H1 (cell line): ENCODE measurements around the gene SERPINE2. TPM values are rescaled to one million over a fixed set of nuclear protein-coding genes. Genes with fewer than 3 reads are reported as not detected.

Source experiments
- CTCF ChIA-PET: fragments of 300-600 bp; sonication (Branson Sonifier 250); formaldehyde crosslinking; loops from one replicate; lab custom pipeline; 2021; ENCODE audit not compliant: partially characterized antibody; lab: Charles Lee
- POLR2A ChIA-PET: fragments of 300-600 bp; sonication (Branson Sonifier 250); formaldehyde crosslinking; loops from one replicate; lab custom pipeline; 2021; ENCODE audit warnings: inconsistent platforms; ENCODE audit not compliant: partially characterized antibody; lab: Charles Lee
- DNase-seq, 2 experiments: peaks; one replicate each; pipeline versions ENCODE4 v3.0.0 to v3.0.0-alpha.2; 2010 to 2022; ENCODE audit warnings: low spot score in 2 of 2, low read depth in 1 of 2, mixed read lengths in 1 of 2
- FAIRE-seq: peaks from 2 replicates; lab custom pipeline; 2011; peaks lifted over from hg19 to GRCh38; lab: Jason Lieb, UNC
- H2AFZ ChIP-seq: 2 replicates; pipeline ENCODE4 v1.8.1; 2012; ENCODE audit warnings: low read length, inconsistent platforms
- H2AK5ac ChIP-seq: 2 replicates; pipeline ENCODE4 v1.6.1; 2013; ENCODE audit warnings: low read depth, low read length
- H2BK120ac ChIP-seq: replicated peaks from 2 replicates; pipeline ENCODE3; 2013; ENCODE audit warnings: low read depth, low read length, inconsistent platforms
- H2BK12ac ChIP-seq: 2 replicates; pipeline ENCODE4 v1.6.1; 2013; ENCODE audit warnings: low read depth, low read length
- H2BK15ac ChIP-seq: 2 replicates; pipeline ENCODE4 v1.6.1; 2013; ENCODE audit warnings: low read length
- H2BK20ac ChIP-seq: 2 replicates; pipeline ENCODE4 v1.6.1; 2013; ENCODE audit warnings: low read length
- H2BK5ac ChIP-seq: 2 replicates; pipeline ENCODE4 v1.6.1; 2013; ENCODE audit warnings: low read depth, low read length
- H3K14ac ChIP-seq: 2 replicates; pipeline ENCODE4 v1.6.1; 2013; ENCODE audit warnings: inconsistent platforms; ENCODE audit not compliant: insufficient read length
- H3K18ac ChIP-seq: 2 replicates; pipeline ENCODE4 v1.6.1; 2013; ENCODE audit warnings: low read length; ENCODE audit errors: extremely low read depth
- H3K23ac ChIP-seq: 2 replicates; pipeline ENCODE4 v1.6.1; 2013; ENCODE audit warnings: inconsistent platforms; ENCODE audit not compliant: insufficient read length
- H3K23me2 ChIP-seq: 2 replicates; pipeline ENCODE4 v1.6.1; 2013; ENCODE audit warnings: low read depth, low read length
- H3K27ac ChIP-seq: 2 replicates; pipeline ENCODE4 v1.6.1; 2011; ENCODE audit warnings: low read depth, low read length, inconsistent platforms
- H3K27me3 ChIP-seq, 4 experiments: replicated peaks in 1 of 4; 1 replicate in 1 of 4; 2 replicates in 3 of 4; pipeline versions ENCODE4 v1.6.1 to v1.8.1; 2011 to 2013; ENCODE audit warnings: low read length in 3 of 4, mild to moderate bottlenecking in 3 of 4, inconsistent platforms in 2 of 4, mixed read lengths in 2 of 4, moderate library complexity in 1 of 4; ENCODE audit not compliant: control insufficient read depth in 3 of 4, insufficient read depth in 3 of 4; ENCODE audit errors: extremely low read depth in 1 of 4
- H3K36me3 ChIP-seq, 4 experiments: 2 replicates each; pipeline versions ENCODE4 v1.6.1 to v1.8.1; 2011 to 2013; ENCODE audit warnings: mild to moderate bottlenecking in 4 of 4, low read length in 3 of 4, moderate library complexity in 2 of 4, control low read depth in 1 of 4, inconsistent platforms in 1 of 4; ENCODE audit not compliant: insufficient read depth in 4 of 4, control insufficient read depth in 2 of 4
- H3K4ac ChIP-seq: replicated peaks from 2 replicates; pipeline ENCODE3; 2013; ENCODE audit warnings: low read length, low read depth, mixed read lengths, inconsistent platforms; ENCODE audit not compliant: insufficient read length
- H3K4me1 ChIP-seq, 4 experiments: replicated peaks in 1 of 4; 1 replicate in 1 of 4; 2 replicates in 3 of 4; pipeline versions ENCODE4 v1.6.1 to v1.8.1; 2011 to 2013; ENCODE audit warnings: low read length in 3 of 4, inconsistent platforms in 2 of 4, mixed read lengths in 1 of 4; ENCODE audit not compliant: insufficient read depth in 4 of 4, control insufficient read depth in 3 of 4
- H3K4me2 ChIP-seq, 2 experiments: 2 replicates each; pipeline versions ENCODE4 v1.6.1 to v1.8.1; 2011 to 2013; ENCODE audit warnings: low read depth in 2 of 2, low read length in 2 of 2, control low read depth in 1 of 2, inconsistent platforms in 1 of 2, mild to moderate bottlenecking in 1 of 2; ENCODE audit not compliant: insufficient read depth in 1 of 2
- H3K4me3 ChIP-seq, 4 experiments: fragments of 200-600, 300-600 bp in 1 of 4; sonication (generic), shearing (Covaris generic), sonication (Bioruptor Twin) in 1 of 4; 2 replicates each; pipeline versions ENCODE4 v1.5.1 to v1.8.1; 2011 to 2016; ENCODE audit warnings: low read length in 4 of 4, low read depth in 3 of 4, control low read depth in 2 of 4, inconsistent platforms in 2 of 4, mild to moderate bottlenecking in 2 of 4, mixed read lengths in 1 of 4, moderate library complexity in 1 of 4; ENCODE audit not compliant: insufficient read depth in 2 of 4; ENCODE audit errors: extremely low read depth in 1 of 4
- H3K56ac ChIP-seq: replicated peaks from 2 replicates; pipeline ENCODE3; 2013; ENCODE audit warnings: low read depth, mild to moderate bottlenecking, mixed read lengths, low read length, inconsistent platforms; ENCODE audit not compliant: insufficient read length
- H3K79me1 ChIP-seq: 2 replicates; pipeline ENCODE4 v1.6.1; 2013; ENCODE audit warnings: low read depth, low read length, control low read depth
- H3K79me2 ChIP-seq, 2 experiments: 2 replicates each; pipeline versions ENCODE4 v1.6.1 to v1.8.1; 2012 to 2013; ENCODE audit warnings: low read length in 2 of 2, mild to moderate bottlenecking in 2 of 2, inconsistent platforms in 1 of 2; ENCODE audit not compliant: insufficient read depth in 2 of 2, control insufficient read depth in 1 of 2
- H3K9ac ChIP-seq, 4 experiments: replicated peaks in 1 of 4; 1 replicate in 1 of 4; 2 replicates in 3 of 4; pipeline versions ENCODE4 v1.6.1 to v1.8.1; 2011 to 2013; ENCODE audit warnings: low read depth in 3 of 4, low read length in 3 of 4, control low read depth in 2 of 4, mild to moderate bottlenecking in 2 of 4, moderate library complexity in 2 of 4, inconsistent platforms in 1 of 4; ENCODE audit errors: extremely low read depth in 1 of 4
- H3K9me3 ChIP-seq, 2 experiments: 2 replicates each; pipeline versions ENCODE4 v1.6.1 to v1.8.1; 2012 to 2013; ENCODE audit warnings: mild to moderate bottlenecking in 2 of 2, moderate library complexity in 2 of 2, control low read depth in 1 of 2, inconsistent platforms in 1 of 2, low read depth in 1 of 2, low read length in 1 of 2, mixed read lengths in 1 of 2; ENCODE audit not compliant: insufficient read depth in 2 of 2
- H4K20me1 ChIP-seq, 2 experiments: replicated peaks in 1 of 2; 2 replicates each; pipeline versions ENCODE3 to v1.8.1; 2011 to 2013; ENCODE audit warnings: inconsistent platforms in 2 of 2, low read length in 2 of 2, mild to moderate bottlenecking in 1 of 2; ENCODE audit not compliant: insufficient read depth in 2 of 2, control insufficient read depth in 1 of 2
- H4K5ac ChIP-seq: 2 replicates; pipeline ENCODE4 v1.6.1; 2013; ENCODE audit warnings: low read length, low read depth, mixed read lengths, inconsistent platforms; ENCODE audit not compliant: insufficient read length
- H4K8ac ChIP-seq: 2 replicates; pipeline ENCODE4 v1.8.0; 2013; ENCODE audit warnings: mild to moderate bottlenecking, moderate library complexity, low read length, inconsistent platforms; ENCODE audit not compliant: insufficient read depth; ENCODE audit errors: extremely low read depth
- H4K91ac ChIP-seq: replicated peaks from 2 replicates; pipeline ENCODE3; 2013; ENCODE audit warnings: low read length, mixed read lengths, inconsistent platforms; ENCODE audit not compliant: insufficient read length
- POLR2A ChIP-seq, 2 experiments: IDR thresholded peaks; 1 replicate in 1 of 2; 2 replicates in 1 of 2; pipeline ENCODE4 v1.6.1; 2011; ENCODE audit warnings: low read depth in 2 of 2, low read length in 2 of 2, mild to moderate bottlenecking in 2 of 2; ENCODE audit errors: control extremely low read depth in 1 of 2
- SIN3A ChIP-seq, 2 experiments: IDR thresholded peaks in 1 of 2; conservative IDR thresholded peaks in 1 of 2; 2 replicates each; pipeline ENCODE4 v1.6.1; 2011 to 2012; ENCODE audit warnings: low read length in 2 of 2, improper control_type of control experiment in 1 of 2, low read depth in 1 of 2, mild to moderate bottlenecking in 1 of 2
- WGBS, 2 experiments: shearing (Covaris generic) in 1 of 2; methylation state at CpG; one replicate each; pipeline versions ENCODE4 v1.1.6 to v1.1.7; 2013 to 2015; ENCODE audit warnings: low lambda C conversion rate in 2 of 2, mixed read lengths in 2 of 2, inconsistent platforms in 1 of 2, low coverage in 1 of 2, missing lambda C conversion rate in 1 of 2; ENCODE audit not compliant: insufficient replicate concordance in 2 of 2, insufficient coverage in 1 of 2, insufficient read length in 1 of 2; ENCODE audit errors: extremely low coverage in 1 of 2, missing lambda C conversion rate in 1 of 2; 5-methylcytosine and 5-hydroxymethylcytosine counted together
- polyA plus RNA-seq, 7 experiments: library from polyadenylated mRNA; depleted of rRNA in 3 of 7; stranded (reverse) in 5 of 7; unstranded in 2 of 7; fragments of >200 nt in 5 of 7; fragments of 200-250 nt in 2 of 7; gene quantifications; 1 replicate in 5 of 7; 2 replicates in 1 of 7; 4 replicates in 1 of 7; pipeline versions ENCODE4 v1.2.1 to v1.2.3, GENCODE V29; 2011 to 2013; ENCODE audit warnings: missing spikeins in 2 of 7, mixed read lengths in 2 of 7
- total RNA-seq: library from RNA; stranded (reverse); fragmentation: NEBNext Ultra II Directional; extraction: Animal tissue kit (Norgen Biotek cat#: 25700); gene quantifications from 2 replicates; pipeline ENCODE4 v1.2.1, GENCODE V29; 2021
- TF ChIP-seq, protein P1 (sequence below), 3 experiments: IDR thresholded peaks; 1 replicate in 2 of 3; 2 replicates in 1 of 3; pipeline versions ENCODE4 v1.5.1 to v1.6.1; 2011; ENCODE audit warnings: low read length in 3 of 3, mild to moderate bottlenecking in 3 of 3, inconsistent platforms in 2 of 3, low read depth in 1 of 3, moderate library complexity in 1 of 3; ENCODE audit not compliant: insufficient read depth in 1 of 3; ENCODE audit errors: control extremely low read depth in 1 of 3

Gene SERPINE2
- total and polyA plus RNA-seq, 2 of the 8 experiments (the other 6 are each of a cell fraction or from before 2014, with no cell fraction given), result 26.2 to 76.0 TPM

DNA sequence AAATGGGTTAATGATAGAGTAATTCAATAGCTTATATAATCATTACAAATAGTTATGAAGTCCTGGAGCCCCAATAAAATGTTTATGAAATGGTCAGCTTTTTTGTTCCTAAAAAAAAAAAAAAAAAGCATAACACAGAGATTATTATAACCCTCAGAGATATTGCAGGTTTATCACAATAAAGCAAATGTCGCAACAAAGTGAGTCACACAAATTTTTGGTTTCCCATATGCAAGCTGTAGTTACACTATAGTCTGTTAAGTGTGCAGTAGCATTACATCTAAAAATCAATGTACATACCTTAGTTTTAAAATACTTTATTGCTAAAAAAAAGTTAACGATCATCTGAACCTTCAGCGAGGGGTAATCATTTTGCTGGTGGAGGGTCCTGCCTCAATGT, 114.0 kb downstream of the SERPINE2 start:
- 94% methylated on average over 3 of the region's 3 CpGs; no CpG with 5 or more reads in 1 of the 2 experiments for WGBS, 2 experiments
- TF ChIP-seq SIN3A (conservative IDR thresholded peaks at IDR 0.05 in 1 of 2, IDR thresholded peaks at IDR 0.05 in 1 of 2; ENCODE audit: low read depth in 1 of 2, low read length in 2 of 2), result no peak
- TF ChIP-seq, protein P1, sequence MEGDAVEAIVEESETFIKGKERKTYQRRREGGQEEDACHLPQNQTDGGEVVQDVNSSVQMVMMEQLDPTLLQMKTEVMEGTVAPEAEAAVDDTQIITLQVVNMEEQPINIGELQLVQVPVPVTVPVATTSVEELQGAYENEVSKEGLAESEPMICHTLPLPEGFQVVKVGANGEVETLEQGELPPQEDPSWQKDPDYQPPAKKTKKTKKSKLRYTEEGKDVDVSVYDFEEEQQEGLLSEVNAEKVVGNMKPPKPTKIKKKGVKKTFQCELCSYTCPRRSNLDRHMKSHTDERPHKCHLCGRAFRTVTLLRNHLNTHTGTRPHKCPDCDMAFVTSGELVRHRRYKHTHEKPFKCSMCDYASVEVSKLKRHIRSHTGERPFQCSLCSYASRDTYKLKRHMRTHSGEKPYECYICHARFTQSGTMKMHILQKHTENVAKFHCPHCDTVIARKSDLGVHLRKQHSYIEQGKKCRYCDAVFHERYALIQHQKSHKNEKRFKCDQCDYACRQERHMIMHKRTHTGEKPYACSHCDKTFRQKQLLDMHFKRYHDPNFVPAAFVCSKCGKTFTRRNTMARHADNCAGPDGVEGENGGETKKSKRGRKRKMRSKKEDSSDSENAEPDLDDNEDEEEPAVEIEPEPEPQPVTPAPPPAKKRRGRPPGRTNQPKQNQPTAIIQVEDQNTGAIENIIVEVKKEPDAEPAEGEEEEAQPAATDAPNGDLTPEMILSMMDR (IDR thresholded peaks at IDR 0.05; ENCODE audit: control extremely low read depth in 1 of 3, insufficient read depth in 1 of 3, low read depth in 1 of 3, low read length in 3 of 3), result no peak
- no peak for TF ChIP-seq POLR2A (IDR thresholded peaks at IDR 0.05; ENCODE audit: control extremely low read depth in 1 of 2, low read depth in 2 of 2, low read length in 2 of 2)

More for the DNA sequence above, 114.0 kb downstream of the SERPINE2 start:
- Histone ChIP-seq H3K4me3 (no peak overlapping the region), H4K20me1 (peaks cover 4 to 7% of the 10 kb centered on the region in 2 experiments), H4K5ac (no peak overlapping the region), H2BK12ac (no peak overlapping the region), H3K56ac (no peak overlapping the region), H2BK20ac (no peak overlapping the region), H3K4me2 (no peak overlapping the region), H4K91ac (no peak overlapping the region), H3K36me3 (peaks cover 0 to 6% (median 0%) of the 10 kb centered on the region in 4 experiments; a peak in 1 of 8 replicates), H3K27ac (no peak overlapping the region), H2BK5ac (no peak overlapping the region), H3K18ac (no peak overlapping the region), H2AK5ac (no peak overlapping the region), H2BK15ac (no peak overlapping the region), H3K23me2 (no peaks in the 10 kb centered on the region), H3K79me2 (peaks cover 10 to 94% of the 10 kb centered on the region in 2 experiments), H3K4me1 (peaks cover 0 to 5% (median under 1%) of the 10 kb centered on the region in 4 experiments; a peak in 1 of 7 replicates), H3K79me1 (peaks cover 10% of the 10 kb centered on the region), H2BK120ac (no peak overlapping the region), H3K23ac (no peak overlapping the region), H3K27me3 (no peaks in the 10 kb centered on the region), H3K9me3 (peaks cover 6% of the 10 kb centered on the region in 2 experiments; a peak in 1 of 4 replicates), H2AFZ (no peak overlapping the region), H4K8ac (no peak overlapping the region), H3K9ac (no peak overlapping the region), H3K4ac (no peak overlapping the region), H3K14ac (no peak overlapping the region)
- FAIRE-seq (no peak), DNase-seq (no peak)
- POLR2A ChIA-PET, result no interaction called here
- CTCF ChIA-PET, result no interaction called here
